Ovary (tissue), 9 donors: ENCODE results near the gene TPSD1. TPM values are rescaled to one million over a fixed set of nuclear protein-coding genes. Genes with fewer than 3 reads are reported as not detected.

ENCODE experiments used
- DNase-seq, 5 donors: peaks; one replicate each; pipeline ENCODE4 v3.0.0-alpha.2; 2019 to 2020
- H3K27ac ChIP-seq, 2 donors: fragments of 200-600 bp; one replicate each; pipeline versions ENCODE4 v1.5.1 to v1.8.0; 2019 to 2022
- H3K27me3 ChIP-seq: fragments of 200-600 bp; one replicate; pipeline ENCODE4 v1.8.0; 2022
- H3K36me3 ChIP-seq: fragments of 200-600 bp; sonication (generic); one replicate; pipeline ENCODE4 v1.5.1; 2019
- H3K4me1 ChIP-seq: one replicate; pipeline ENCODE4 v1.8.1; 2013; ENCODE audit warnings: mild to moderate bottlenecking, moderate library complexity; ENCODE audit not compliant: insufficient read depth
- H3K4me3 ChIP-seq: fragments of 200-600 bp; sonication (generic); one replicate; pipeline ENCODE4 v1.5.1; 2017
- H3K9me3 ChIP-seq, 2 donors: fragments of 200-600 bp in 1 of 2; sonication (generic) in 1 of 2; one replicate each; pipeline versions ENCODE4 v1.5.1 to v1.8.1; 2013 to 2019; ENCODE audit warnings: mild to moderate bottlenecking in 1 of 2, moderate library complexity in 1 of 2
- CTCF ChIP-seq, 3 donors: fragments of 450-650 bp in 2 of 3; fragments of 200-600 bp in 1 of 3; IDR thresholded peaks; one replicate each; pipeline versions ENCODE4 v1.5.1 to v1.8.0; 2016 to 2022; ENCODE audit warnings: antibody characterized with exemption in 3 of 3, mild to moderate bottlenecking in 1 of 3
- EP300 ChIP-seq: sonication (generic); formaldehyde crosslinking; IDR thresholded peaks from one replicate; pipeline ENCODE4 v1.6.1; 2017; ENCODE audit warnings: antibody characterized with exemption
- POLR2A ChIP-seq: fragments of 450-650 bp; IDR thresholded peaks from one replicate; pipeline ENCODE4 v1.6.1; 2017; ENCODE audit warnings: antibody characterized with exemption, mild to moderate bottlenecking, moderate library complexity
- WGBS, 3 donors: extraction: QIAGEN DNeasy Blood & Tissue Kit in 1 of 3; methylation state at CpG; one replicate each; pipeline versions ENCODE4 v1.1.5 to v1.1.7; 2013 to 2017; 5-methylcytosine and 5-hydroxymethylcytosine counted together
- intact Hi-C, 4 donors: fragments of 100-400 bp; cut with DNase I; formaldehyde crosslinking; loops; one replicate each; pipeline versions ENCODE4 v1.11.0 to v1.15.1; 2022 to 2023
- polyA plus RNA-seq, 2 donors: library from polyadenylated mRNA; stranded (reverse); fragments of 200-250 nt in 1 of 2; fragments of 350-450 nt in 1 of 2; fragmentation: Illumina TruSeq in 1 of 2; extraction: RNeasy Lipid Tissue Mini Kit (QIAGEN cat#74804) in 1 of 2; gene quantifications; one replicate each; pipeline ENCODE4 v1.2.3, GENCODE V29; 2013 to 2014
- total RNA-seq, 7 donors: library from RNA; depleted of rRNA in 2 of 7; stranded (reverse); fragments of >200 nt in 2 of 7; fragmentation: NEBNext Ultra II Directional in 3 of 7; extraction: Animal tissue kit (Norgen Biotek cat#: 25700) in 3 of 7; gene quantifications; one replicate each; pipeline versions ENCODE4 v1.1.0 to v1.2.4, GENCODE V29; 2016 to 2023
- donor health status: DM: no; HTN: no; CAD: no; lungs with moderate emphysema.
- donor health status: DM: no; HTN: no; CAD: no.
- donor health status: Bipolar disorder and iron deficiency.
- donor health status: DM: yes; HTN: yes; CAD: no.
- donor health status: DM: no; HTN: no; CAD: no.
- donor health status: DM: yes; HTN: yes; CAD: no.

Gene TPSD1
- total and polyA plus RNA-seq, 9 donors: 0.23 to 0.69 (median 0.60) TPM; not detected in 5

- Histone ChIP-seq H3K4me3 (no peak overlapping the region), H3K27ac (no peak overlapping the region), H3K4me1 (no peaks in the 10 kb centered on the region), H3K9me3 (no peaks in the 10 kb centered on the region), H3K27me3 (no peaks in the 10 kb centered on the region), H3K36me3 (no peaks in the 10 kb centered on the region)
- intact Hi-C loops: no loop called here
- TF ChIP-seq CTCF (IDR thresholded peaks at IDR 0.05) (no peak), POLR2A (no peak), EP300 (no peak)
- DNase-seq: no peak
- 81 to 88% (median 82%) methylated on average over 20 to 23 of the region's 23 CpGs for whole genome bisulfite sequencing, 3 donors
Measured at GRCh38 chr16:1210461-1210860, 45.4 kb upstream of the TPSD1 start.

- Histone ChIP-seq H3K27ac (no peak overlapping the region), H3K36me3 (no peaks in the 10 kb centered on the region), H3K4me3 (no peak overlapping the region), H3K4me1 (no peaks in the 10 kb centered on the region), H3K27me3 (no peaks in the 10 kb centered on the region), H3K9me3 (no peaks in the 10 kb centered on the region)
- intact Hi-C loops: no loop called here
- 92 to 95% (median 93%) methylated on average over 65 of the region's 65 CpGs for WGBS, 3 donors
- no peak for TF ChIP-seq CTCF (IDR thresholded peaks at IDR 0.05)
- no peak for TF ChIP-seq EP300
- TF ChIP-seq POLR2A: no peak
- DNase-seq: no peak
Measured at GRCh38 chr16:1211451-1212268, 44.2 kb upstream of the TPSD1 start.

- Histone ChIP-seq H3K27me3 (no peaks in the 10 kb centered on the region), H3K27ac (no peak overlapping the region), H3K9me3 (no peaks in the 10 kb centered on the region), H3K4me1 (no peaks in the 10 kb centered on the region), H3K4me3 (no peak overlapping the region), H3K36me3 (no peaks in the 10 kb centered on the region)
- TF ChIP-seq CTCF (IDR thresholded peaks at IDR 0.05) (no peak), POLR2A (no peak), EP300 (no peak)
- intact Hi-C loops: no loop called here
- DNase-seq: no peak
- WGBS, 3 donors: 90 to 92% (median 91%) methylated on average over 21 to 40 of the region's 40 CpGs
Measured at GRCh38 chr16:1212616-1213194, 43.2 kb upstream of the TPSD1 start.

GRCh38 chr16:1213231-1213630, 42.6 kb upstream of the TPSD1 start:
- intact Hi-C loops: no loop called here
- H3K36me3 ChIP-seq: no peaks in the 10 kb centered on the region

More at GRCh38 chr16:1213231-1213630, 42.6 kb upstream of the TPSD1 start:
- Histone ChIP-seq H3K9me3 (no peaks in the 10 kb centered on the region), H3K27ac (no peak overlapping the region), H3K27me3 (no peaks in the 10 kb centered on the region), H3K4me1 (no peaks in the 10 kb centered on the region), H3K4me3 (no peak overlapping the region)
- no peak for DNase-seq
- 75 to 90% (median 84%) methylated on average over 4 to 8 of the region's 8 CpGs for WGBS, 3 donors
- no peak for TF ChIP-seq CTCF (IDR thresholded peaks at IDR 0.05)
- no peak for TF ChIP-seq POLR2A
- no peak for TF ChIP-seq EP300
